ENCODE measurements around the gene MBNL1. TPM values are rescaled to one million over a fixed set of nuclear protein-coding genes. Genes with fewer than 3 reads are reported as not detected.
A peak's percentile ranks its signal among the peaks of the same experiment; 100 is the strongest.
"Not testable (repeated sequence)": the region's sequence is repeated elsewhere in the genome, so short reads cannot be mapped to it uniquely, and the experiment has no call there.

MBNL1 gene
- total and polyA plus RNA-seq, 11 donors = 46.8 to 416 (median 189) TPM

GRCh38 chr3:152438181-152438580, 169.5 kb downstream of the MBNL1 start:
- ATAC-seq = no peak
- 73 to 90% (median 84%) methylated on average over 1 of the region's 1 CpG for WGBS, 4 donors
- no peaks in the 10 kb centered on the region for H3K27me3 ChIP-seq
- no peak overlapping the region for H3K4me3 ChIP-seq
- intact Hi-C loops (cut with DNase I) = loop anchor here in 3 of 10 donors (5.0 to 10.0 kb wide), 4 partner anchors 113 to 173 kb away; partner anchors contain the start of gene MBNL1 (in 2 of the 3)
- TF ChIP-seq CTCF (IDR thresholded peaks at IDR 0.05) (no peak), POLR2A (IDR thresholded peaks at IDR 0.05) (no peak)
- peaks cover 0 to 21% (median 2%) of the 10 kb centered on the region in 12 donors for H3K9me3 ChIP-seq
- H3K4me1 ChIP-seq = peaks cover 4 to 69% (median 45%) of the 10 kb centered on the region in 12 donors
- peak overlapping the region in 2 of 12 donors; percentile 11 to 13 for H3K27ac ChIP-seq
- no peak for DNase-seq
- peaks cover 0 to 28% (median 6%) of the 10 kb centered on the region in 9 donors for H3K36me3 ChIP-seq

GRCh38 chr3:152438706-152439105, 170.0 kb downstream of the MBNL1 start:
- peaks cover 4 to 75% (median 50%) of the 10 kb centered on the region in 12 donors for H3K4me1 ChIP-seq
- no peak for ATAC-seq

GRCh38 chr3:152440243-152440642, 171.5 kb downstream of the MBNL1 start:
- not testable (repeated sequence) for DNase-seq, H3K27me3 ChIP-seq, H3K4me3 ChIP-seq, H3K9me3 ChIP-seq, ATAC-seq
- intact Hi-C loops (cut with DNase I) = loop anchor here in 9 of 10 donors (5.0 to 10.0 kb wide), 11 partner anchors 38 to 365 kb away; partner anchors contain the start of gene MBNL1 (in 4 of the 9)
- H3K36me3 ChIP-seq = peaks cover 0 to 15% (median 2%) of the 10 kb centered on the region in 9 donors
- WGBS, 4 donors = 78 to 84% (median 82%) methylated on average over 5 of the region's 5 CpGs
- H3K4me1 ChIP-seq = peaks cover 4 to 88% (median 64%) of the 10 kb centered on the region in 12 donors
- peak overlapping the region in 1 of 12 donors; percentile 19 for H3K27ac ChIP-seq

More at GRCh38 chr3:152438706-152439105, 170.0 kb downstream of the MBNL1 start:
- H3K36me3 ChIP-seq = peaks cover 0 to 26% (median 5%) of the 10 kb centered on the region in 9 donors
- TF ChIP-seq POLR2A (IDR thresholded peaks at IDR 0.05) (no peak), CTCF (IDR thresholded peaks at IDR 0.05) (no peak)
- intact Hi-C loops (cut with DNase I) = loop anchor here in 3 of 10 donors (5.0 to 10.0 kb wide), 4 partner anchors 114 to 174 kb away; partner anchors contain the start of gene MBNL1 (in 2 of the 3)
- DNase-seq = no peak
- H3K27me3 ChIP-seq = no peaks in the 10 kb centered on the region
- peaks cover 0 to 20% (median 2%) of the 10 kb centered on the region in 12 donors for H3K9me3 ChIP-seq
- WGBS, 4 donors = 66 to 82% (median 70%) methylated on average over 6 of the region's 6 CpGs
- no peak overlapping the region for H3K4me3 ChIP-seq
- peak overlapping the region in 3 of 12 donors; percentile 3 to 25 (median 13) for H3K27ac ChIP-seq

GRCh38 chr3:152443212-152444023, 174.7 kb downstream of the MBNL1 start:
- Histone ChIP-seq H3K9me3 (no peaks in the 10 kb centered on the region), H3K36me3 (peaks cover 0 to 37% (median 21%) of the 10 kb centered on the region in 9 donors), H3K27me3 (no peaks in the 10 kb centered on the region), H3K27ac (peak overlapping the region in 8 of 12 donors; percentile 7 to 45 (median 25)), H3K4me1 (peaks cover 0 to 81% (median 48%) of the 10 kb centered on the region in 12 donors), H3K4me3 (no peak overlapping the region)
- TF ChIP-seq CTCF (IDR thresholded peaks at IDR 0.05) = no peak
- no peak for TF ChIP-seq POLR2A (IDR thresholded peaks at IDR 0.05)
- intact Hi-C loops (cut with DNase I) = loop anchor here (1.0 to 10.0 kb wide), 14 partner anchors 41 to 369 kb away; partner anchors contain the start of gene MBNL1 (in 4 of the 10)
- WGBS, 4 donors = 40 to 53% (median 45%) methylated on average over 3 of the region's 3 CpGs
- ATAC-seq = peak in 2 of 4 donors; percentile 23 to 40
- DNase-seq = no peak
